HG02840 (cell line): Measurements from ENCODE around the gene BACH1.
"Not testable (repeated sequence)": the region's sequence is repeated elsewhere in the genome, so short reads cannot be mapped to it uniquely, and the experiment has no call there.

Source experiments
- ATAC-seq: cut with Tn5 transposase; IDR thresholded peaks from one replicate; pipeline ENCODE4 v1.9.1; 2021; ENCODE audit warnings: mild to moderate bottlenecking, moderate library complexity, moderate number of reproducible peaks; ENCODE audit not compliant: unreplicated experiment, low FRiP score

BACH1 gene

DNA sequence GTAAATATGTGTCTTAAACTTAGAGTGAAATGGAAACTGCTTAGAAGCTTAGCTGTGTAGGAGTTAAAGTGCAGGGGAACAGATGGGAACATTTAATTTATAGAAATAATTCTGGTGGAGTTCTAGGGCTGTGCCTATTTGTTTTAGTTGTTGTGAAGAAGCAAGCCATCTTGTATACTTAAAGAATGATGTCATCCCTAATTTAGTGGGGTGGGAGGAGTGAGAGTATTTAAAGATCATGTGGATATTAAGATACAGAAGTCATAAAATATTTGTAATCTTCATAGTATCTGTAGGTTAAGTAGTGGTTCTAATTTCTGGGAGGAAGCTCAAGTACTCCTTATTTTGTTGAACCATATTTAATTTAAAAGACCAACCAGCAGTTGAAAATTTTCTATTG, 41.5 kb downstream of the BACH1 start:
- ATAC-seq = no peak

DNA sequence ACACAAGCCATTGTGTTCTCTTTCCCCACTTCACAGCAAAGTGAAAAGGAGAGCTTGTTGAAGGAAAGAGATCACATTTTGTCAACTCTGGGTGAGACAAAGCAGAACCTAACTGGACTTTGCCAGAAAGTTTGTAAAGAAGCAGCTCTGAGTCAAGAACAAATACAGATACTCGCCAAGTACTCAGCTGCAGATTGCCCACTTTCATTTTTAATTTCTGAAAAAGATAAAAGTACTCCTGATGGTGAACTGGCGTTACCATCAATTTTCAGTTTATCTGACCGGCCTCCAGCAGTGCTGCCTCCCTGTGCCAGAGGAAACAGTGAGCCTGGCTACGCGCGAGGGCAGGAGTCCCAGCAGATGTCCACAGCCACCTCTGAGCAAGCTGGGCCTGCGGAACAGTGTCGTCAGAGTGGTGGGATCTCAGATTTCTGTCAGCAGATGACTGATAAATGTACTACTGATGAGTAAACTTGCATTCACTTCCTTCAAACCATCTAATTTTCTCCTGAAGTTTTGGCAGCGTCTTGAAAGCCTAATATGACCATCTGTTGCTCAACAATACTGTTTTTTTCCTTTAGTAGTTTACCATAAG, 43.7 kb downstream of the BACH1 start:
- no peak for ATAC-seq

DNA sequence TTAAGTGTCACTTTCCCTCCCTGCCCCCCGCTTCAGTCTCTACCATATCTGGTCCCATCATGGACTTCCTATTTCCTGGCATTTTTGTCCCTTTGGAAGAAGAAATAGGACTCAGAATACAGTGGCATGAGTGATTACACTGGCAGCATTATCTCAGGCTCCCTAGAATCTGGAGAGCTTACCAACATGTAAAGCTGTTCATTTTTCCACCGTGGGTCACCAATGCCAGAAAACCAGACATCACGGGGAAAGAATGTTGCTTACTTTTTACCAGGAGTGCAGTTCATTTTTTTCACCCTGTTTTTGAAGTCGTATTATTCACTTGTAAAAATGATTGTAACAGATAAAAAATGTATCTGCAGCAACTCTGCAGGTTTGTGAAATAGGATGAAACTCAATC, 44.8 kb downstream of the BACH1 start:
- no peak for ATAC-seq

DNA sequence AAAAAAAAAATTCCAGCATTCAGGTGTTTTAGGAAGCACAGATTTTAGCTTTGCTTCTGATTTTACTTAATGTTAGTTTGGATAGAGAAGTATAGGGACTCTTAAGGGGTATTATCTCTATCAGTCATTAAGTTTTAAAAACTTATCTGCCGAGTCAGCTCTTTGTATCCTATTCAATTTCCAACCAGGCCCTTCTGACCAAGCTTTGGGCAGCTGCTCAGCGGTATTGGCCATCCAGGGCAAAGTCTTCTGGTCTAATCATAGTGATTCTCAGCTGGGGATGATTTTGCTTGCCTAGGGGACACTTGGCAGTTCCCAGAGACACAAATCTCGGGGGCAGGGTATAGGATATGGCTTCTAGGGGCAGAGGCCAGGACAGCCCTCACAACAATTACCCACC, 47.6 kb downstream of the BACH1 start:
- no peak for ATAC-seq

DNA sequence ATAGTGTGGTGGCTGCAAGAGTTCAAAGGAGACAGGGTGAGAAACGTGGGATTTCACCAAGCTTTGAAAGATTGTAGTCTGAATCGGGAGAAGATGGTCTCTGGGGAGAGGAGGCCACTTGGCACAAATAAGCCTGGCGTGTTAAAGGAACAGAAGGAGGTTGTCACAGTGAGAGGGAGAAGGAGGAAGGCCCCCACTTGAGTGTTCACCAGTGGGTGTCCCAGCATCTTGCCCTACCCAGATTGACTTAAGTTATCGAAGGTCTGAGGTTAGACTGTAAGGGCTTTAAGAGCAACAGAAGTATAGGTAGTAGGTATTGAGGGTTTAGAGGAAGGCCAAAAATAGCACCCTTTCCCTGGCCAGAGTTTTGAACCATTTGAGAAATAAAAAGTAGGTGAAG, 48.0 kb downstream of the BACH1 start:
- no peak for ATAC-seq

DNA sequence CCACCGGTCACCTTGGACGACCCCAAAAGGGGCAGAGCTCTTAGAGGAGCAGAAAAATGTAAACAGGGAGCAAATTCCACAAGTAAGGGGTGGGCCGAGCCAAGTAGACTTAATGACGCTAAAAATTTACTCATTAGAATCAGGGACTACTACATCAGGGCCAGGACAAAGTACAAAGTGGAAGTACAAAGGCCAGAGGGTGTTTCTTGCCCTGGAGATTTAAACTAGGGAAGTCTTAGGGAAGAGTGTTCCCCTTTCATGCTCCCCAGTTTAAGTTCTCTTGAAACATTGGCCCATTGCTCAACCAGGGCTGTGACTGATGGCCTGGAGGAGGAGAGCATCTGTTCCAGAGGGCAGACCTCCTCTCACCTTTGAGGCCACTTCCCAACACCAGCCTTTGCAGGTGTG, 48.6 kb downstream of the BACH1 start:
- ATAC-seq = no peak

DNA sequence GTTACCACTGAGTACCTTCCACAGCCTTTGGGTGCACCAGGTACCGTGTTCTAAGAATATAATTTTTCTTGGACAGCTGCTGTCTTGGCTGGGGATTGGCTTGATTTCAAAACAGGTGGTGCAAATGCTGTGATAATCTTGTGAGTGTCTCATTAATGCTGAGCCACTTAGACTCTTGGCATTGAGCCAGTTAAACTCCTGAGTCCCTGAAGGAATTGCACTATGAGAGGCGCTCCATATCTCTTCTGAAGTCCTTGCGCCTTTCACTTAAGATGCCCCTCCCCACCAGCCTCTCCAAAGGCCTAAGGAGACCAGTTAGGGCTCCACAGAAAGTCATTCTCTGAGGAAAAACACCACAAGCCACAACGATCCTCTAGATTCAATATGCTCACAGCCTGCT, 51.0 kb downstream of the BACH1 start:
- ATAC-seq = no peak

DNA sequence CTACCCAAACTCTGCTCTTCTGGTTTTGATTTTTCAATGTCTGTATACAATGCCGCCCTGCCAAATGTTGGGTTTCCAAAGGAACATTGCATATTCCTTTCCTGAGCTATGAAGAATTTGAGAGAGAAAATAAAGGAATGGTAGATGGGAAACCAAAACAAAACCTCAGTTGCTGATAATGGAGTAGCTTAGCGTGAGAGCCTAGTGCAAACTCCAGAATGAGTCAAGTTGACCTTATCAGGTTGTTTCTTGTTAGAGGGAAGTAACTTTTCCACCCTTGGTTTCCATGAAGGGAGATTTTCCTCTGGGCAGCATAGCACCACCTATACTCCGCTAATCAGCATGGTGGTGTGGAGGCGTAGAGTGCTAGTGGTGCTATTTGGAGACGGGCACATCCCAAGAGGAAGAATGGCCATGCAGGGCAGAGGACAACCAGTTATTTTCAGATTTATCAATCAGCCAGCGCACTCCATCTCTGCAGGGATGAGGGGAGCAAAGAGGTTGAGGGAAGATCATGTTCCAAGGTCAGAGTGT, 51.6 kb downstream of the BACH1 start:
- ATAC-seq = no peak

DNA sequence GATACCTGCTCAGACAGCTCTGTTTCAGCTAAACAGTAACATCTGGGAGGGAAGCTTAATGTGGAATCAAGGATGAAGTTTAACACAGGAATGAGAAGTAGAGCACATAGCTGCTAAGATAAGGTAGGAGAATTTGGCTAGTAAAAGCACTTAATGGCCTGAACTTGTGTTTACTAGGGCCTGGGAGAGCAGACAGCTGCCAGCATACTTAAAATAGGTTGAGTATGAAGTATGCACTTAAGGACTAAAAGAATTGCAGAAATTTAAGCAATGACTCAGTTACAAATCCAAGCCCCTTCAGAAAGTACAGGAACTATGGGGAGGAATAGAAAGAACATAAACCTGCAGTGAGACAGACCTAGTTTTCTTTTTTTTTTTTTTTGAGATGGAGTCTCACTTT, 53.0 kb downstream of the BACH1 start:
- ATAC-seq = no peak

DNA sequence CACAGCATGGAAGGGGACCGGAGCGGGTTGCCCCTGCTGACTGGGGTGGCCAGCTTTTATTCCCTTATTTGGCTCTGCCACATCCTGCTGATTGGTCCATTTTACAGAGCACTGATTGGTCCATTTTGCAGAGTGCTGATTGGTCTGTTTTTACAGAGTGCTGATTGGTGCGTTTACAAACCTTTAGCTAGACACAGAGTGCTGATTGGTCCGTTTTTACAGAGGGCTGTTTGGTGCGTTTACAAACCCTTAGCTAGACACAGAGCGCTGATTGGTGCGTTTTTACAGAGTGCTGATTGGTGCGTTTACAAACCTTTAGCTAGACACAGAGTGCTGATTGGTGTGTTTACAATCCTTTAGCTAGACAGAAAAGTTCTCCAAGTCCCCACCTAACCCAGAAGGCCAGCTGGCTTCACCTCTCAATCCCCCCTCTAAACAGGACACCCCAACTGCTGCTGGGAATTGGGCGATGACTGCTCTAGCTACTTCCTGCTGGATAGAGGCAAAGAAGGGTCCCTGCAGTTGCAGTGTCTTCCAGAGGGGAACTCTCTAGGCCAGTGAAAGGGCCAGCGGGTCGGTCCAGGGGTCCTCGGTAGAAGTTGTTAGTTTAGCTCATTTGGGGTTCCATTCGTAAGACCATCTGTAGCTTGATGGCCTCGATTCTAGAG, 56.5 kb downstream of the BACH1 start:
- not testable (repeated sequence) for ATAC-seq

DNA sequence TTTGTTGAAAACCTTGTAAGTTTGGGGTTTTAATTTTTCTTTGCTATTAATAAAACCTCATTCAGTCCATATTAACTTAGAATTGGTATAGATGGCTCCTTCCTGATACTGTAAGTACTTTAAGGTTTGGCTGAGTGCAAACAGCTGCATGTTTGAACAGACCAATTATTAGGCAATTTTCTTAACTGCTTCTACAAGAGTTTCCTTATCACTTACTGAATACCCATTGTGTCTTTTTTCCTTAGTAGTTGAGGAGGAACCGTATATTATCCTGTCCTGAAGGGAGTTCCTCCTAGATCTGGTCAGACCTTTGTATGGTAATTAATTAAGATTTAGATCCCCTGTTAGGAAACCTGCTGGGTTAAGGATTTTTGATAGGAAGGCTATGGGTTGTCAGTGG, 57.6 kb downstream of the BACH1 start:
- ATAC-seq = not testable (repeated sequence)

DNA sequence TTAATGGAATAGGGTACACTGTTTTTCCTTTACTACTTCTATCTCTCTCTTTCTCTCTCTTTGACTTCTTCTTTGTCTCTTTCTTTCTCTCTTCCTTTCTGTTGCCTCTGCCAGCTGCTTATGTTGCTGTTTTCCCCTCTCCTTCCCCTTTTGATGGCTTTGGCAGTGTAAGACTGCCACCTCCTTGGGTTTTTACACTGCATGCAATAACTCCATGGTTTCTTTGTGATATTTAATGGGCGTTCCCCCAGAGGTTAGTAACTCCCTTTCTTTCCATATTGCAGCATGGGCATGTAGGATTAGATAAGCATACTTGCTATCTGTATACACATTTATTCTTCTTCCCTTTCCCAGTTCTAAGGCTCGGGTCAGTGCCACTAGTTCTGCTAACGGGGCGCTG, 58.1 kb downstream of the BACH1 start:
- ATAC-seq = not testable (repeated sequence)

DNA sequence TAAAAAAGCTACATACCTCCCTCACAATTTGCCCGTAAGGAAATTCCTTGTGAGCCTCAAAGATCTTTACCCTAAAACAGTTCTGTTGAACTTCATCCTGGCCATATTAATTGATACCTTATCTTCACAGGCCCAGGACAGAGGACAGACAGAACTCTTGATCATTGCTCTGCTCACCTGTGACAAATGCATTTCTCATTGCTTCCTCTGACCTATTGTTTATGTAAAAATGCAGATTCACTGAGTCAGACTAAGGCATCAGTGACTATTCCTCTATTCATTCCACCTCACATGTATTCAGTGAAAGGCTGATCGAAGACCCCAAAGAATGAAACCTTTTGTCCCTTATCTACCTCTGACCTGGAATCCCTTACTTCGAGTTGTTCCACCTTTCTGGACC, 61.0 kb downstream of the BACH1 start:
- no peak for ATAC-seq

DNA sequence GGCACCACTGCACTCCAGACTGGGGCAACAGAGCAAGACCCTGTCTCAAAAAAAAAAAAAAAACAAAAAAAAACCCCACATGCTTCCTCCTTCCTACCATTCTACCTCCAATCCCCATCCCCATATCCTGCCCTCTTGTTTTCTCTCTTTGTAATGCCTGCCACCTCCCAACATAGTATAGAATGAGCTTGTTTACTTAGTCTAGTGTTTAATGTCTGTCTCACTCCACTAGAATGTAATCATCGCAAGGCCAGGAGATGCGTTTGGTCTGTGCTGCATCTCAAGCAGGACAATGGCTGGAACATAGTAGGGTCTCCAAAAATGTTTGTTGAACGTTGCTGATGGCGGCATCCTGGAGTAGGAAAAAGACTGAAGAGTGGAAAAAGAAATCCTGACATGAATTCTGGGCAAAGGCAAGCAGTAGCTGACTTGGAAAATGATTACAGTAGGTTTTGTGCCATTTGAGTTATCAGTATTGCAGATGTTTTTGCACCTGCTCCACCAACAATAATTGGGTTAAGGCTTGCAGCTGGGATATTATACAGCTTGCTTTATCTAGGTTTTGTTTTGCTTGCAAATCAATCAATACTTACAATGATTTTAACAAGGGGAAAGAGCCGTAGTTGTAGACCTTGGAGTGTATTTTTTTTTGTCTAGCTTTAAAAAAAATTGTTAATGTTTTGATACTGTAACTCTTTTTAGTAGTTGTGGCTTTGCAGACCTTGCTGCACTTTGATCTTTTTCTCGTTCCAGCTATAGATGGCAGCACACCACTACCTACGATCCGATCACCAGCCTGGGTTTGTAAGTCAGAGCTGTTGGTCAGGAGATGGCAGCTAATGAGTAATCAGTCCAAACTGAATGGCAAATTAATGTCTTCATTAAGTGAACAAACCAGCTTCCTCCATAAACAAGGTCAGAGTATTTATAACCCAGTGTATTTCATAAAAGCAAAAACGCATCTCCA, 62.4 kb downstream of the BACH1 start:
- no peak for ATAC-seq

DNA sequence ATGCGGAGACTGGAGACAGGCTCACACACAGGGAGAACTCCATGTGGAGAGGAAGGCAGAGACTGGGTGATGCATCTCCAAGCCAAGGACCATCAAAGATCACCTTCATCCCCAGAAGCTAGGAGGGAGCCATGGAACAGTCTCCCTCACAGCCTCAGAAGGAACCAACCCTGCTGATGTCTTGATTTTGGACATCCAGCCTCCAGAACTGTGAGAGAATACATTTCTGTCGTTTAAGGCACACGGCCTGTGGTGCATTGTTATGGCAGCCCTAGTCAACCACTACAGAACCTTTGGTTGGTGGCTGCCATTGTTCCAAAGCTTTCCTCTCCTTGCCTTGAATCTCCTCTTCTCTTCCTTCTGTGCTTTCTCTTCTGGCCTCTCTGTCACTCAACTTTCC, 64.0 kb downstream of the BACH1 start:
- ATAC-seq = no peak

DNA sequence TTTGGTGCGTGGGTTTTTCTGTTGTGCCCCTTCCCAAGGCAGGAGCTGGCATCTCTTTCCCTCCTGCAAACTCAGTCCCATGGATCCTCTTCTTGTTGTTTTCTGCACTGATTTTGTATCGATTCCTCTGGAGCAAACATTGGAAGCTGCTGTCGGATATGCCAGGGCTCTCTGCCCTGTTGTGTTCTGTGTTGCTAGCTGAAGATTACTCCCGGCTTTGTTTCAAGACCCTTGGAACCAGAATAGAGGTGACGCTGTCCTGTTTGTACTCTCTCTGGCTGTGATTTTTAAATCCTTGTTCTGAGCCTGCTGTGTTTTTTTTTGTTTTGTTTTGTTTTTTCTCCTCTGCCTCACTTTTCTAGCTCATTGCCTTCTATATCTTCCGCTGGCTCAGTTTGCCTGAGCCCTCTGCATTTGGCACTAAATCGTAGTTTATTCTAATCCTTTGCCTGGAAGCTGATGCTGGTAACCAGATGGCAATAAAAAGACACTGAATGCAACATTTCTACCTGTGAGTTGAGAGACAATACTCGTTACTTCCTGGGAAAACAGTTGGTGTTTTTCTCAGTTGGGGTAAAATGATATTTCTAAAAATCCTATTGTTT, 67.0 kb downstream of the BACH1 start:
- no peak for ATAC-seq

DNA sequence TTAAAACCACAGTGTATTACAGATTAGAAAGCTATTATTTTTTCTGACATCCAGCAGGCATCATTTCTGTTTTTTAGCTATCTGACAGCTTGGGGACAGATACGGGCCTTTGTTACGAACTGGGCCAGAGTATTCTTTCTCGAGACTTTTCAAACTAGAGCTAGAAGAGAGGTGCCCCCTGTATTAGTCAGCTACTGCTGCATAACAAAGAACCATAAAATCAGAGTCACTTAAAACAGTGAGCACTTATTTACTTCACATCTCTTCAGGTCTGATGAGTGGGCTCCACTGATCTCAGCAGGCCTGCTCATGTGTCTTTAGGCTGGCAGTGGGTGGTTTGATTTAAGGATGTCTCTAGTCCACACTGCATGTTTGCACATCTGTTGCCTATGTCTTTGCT, 67.8 kb downstream of the BACH1 start:
- ATAC-seq = no peak

DNA sequence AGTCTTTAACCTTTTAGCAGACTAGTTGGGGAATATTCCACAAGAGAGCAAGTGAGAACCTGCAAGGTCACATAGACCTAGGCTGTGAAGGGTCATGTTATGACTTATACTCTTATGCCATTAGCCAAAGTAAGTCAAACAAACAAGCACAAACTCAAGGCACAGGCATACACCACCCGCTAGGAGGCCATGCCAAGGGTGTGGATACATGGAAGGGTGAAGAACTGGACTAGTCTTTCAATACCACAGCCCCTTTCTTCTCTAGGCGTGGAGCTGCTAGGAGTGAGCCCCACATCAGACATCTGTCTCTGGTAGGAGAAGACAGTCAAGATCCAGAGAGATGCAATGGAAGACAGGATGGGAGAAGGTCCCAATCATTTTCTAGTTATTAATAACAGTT, 68.6 kb downstream of the BACH1 start:
- ATAC-seq = no peak

DNA sequence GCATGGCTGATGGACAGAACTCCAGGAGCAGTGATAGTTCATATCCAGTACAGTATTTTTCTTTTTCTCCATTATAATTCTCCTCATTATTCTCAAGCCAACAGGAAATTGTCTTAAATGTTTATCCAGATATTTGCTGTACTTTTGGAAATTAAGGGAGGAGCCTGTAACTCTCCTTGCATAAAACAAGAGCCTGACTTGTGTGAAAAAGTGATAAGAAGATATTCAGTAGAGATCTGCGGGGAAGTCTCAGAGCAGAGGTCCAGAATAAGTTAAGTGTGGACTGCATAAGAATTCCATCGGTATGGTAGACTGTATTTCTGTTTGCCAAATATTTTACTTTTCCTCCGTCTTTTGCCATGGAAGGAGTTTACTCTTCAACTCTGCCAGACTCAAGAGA, 70.2 kb downstream of the BACH1 start:
- no peak for ATAC-seq

DNA sequence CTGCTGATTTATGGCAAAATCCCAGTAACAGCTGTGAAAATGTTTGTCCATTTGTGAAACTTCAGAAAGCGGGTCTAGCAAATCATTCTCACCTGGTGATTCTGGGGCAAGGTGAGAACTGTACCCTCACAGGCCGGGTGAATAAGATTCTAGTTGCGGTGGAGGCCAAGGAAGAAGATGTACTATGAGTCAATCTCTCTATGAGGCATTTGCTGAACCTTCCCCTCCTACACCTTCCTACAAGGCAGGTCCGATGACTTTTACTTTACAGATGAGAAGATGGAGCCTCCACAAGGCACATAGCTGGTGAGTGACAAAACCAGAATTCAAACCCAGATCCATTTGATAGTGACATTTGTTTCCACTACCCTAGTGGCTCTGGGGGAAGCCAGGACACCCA, 72.7 kb downstream of the BACH1 start:
- ATAC-seq = no peak
